Measurements from ENCODE around the gene TMBIM6.
"Not testable (repeated sequence)": the region's sequence is repeated elsewhere in the genome, so short reads cannot be mapped to it uniquely, and the experiment has no call there.

The TMBIM6 gene

GRCh38 chr12:49730050-49730449 is 11.3 kb upstream of the TMBIM6 start:
- DNase-seq = no peak

- no peak for DNase-seq
Measured at GRCh38 chr12:49730568-49731101, 10.7 kb upstream of the TMBIM6 start.

GRCh38 chr12:49733219-49734017 is 7.9 kb upstream of the TMBIM6 start:
- DNase-seq = no peak

GRCh38 chr12:49734900-49735299 is 6.5 kb upstream of the TMBIM6 start:
- not testable (repeated sequence) for DNase-seq

GRCh38 chr12:49738721-49739120 is 2.6 kb upstream of the TMBIM6 start:
- DNase-seq = peak; percentile 28 to 65

- DNase-seq = not testable (repeated sequence)
Measured at GRCh38 chr12:49740277-49740676, 1.1 kb upstream of the TMBIM6 start.

- peak; percentile 59 to 88 for DNase-seq
Measured at GRCh38 chr12:49741882-49742620, 694 bp downstream of the TMBIM6 start.

- no peak for DNase-seq
Measured at GRCh38 chr12:49744363-49744885, 3.1 kb downstream of the TMBIM6 start.

- DNase-seq = no peak
Measured at GRCh38 chr12:49748306-49748705, 6.9 kb downstream of the TMBIM6 start.

- DNase-seq = no peak
Measured at GRCh38 chr12:49748800-49749199, 7.4 kb downstream of the TMBIM6 start.

GRCh38 chr12:49750027-49750995 is 9.0 kb downstream of the TMBIM6 start:
- no peak for DNase-seq

GRCh38 chr12:49750996-49751393 is 9.6 kb downstream of the TMBIM6 start:
- DNase-seq = no peak

- DNase-seq = no peak
Measured at GRCh38 chr12:49761677-49762467, 20.5 kb downstream of the TMBIM6 start.

- no peak for DNase-seq
Measured at GRCh38 chr12:49762468-49762847, 21.1 kb downstream of the TMBIM6 start.

GRCh38 chr12:49763006-49763591 is 21.7 kb downstream of the TMBIM6 start:
- peak in 1 of 2 experiments; percentile 25 for DNase-seq

GRCh38 chr12:49764126-49764525 is 22.8 kb downstream of the TMBIM6 start:
- DNase-seq = no peak

GRCh38 chr12:49766115-49766455 is 24.7 kb downstream of the TMBIM6 start:
- DNase-seq = no peak

GRCh38 chr12:49767333-49767732 is 26.0 kb downstream of the TMBIM6 start:
- DNase-seq = no peak

- not testable (repeated sequence) for DNase-seq
Measured at GRCh38 chr12:49773102-49773501, 31.7 kb downstream of the TMBIM6 start.

GRCh38 chr12:49776413-49776812 is 35.1 kb downstream of the TMBIM6 start:
- DNase-seq = peak; percentile 27 to 69

GRCh38 chr12:49776858-49777257 is 35.5 kb downstream of the TMBIM6 start:
- DNase-seq = no peak
